Kidney epithelial cell (primary cell): ENCODE measurements around the gene PURA. TPM values are rescaled to one million over a fixed set of nuclear protein-coding genes. Genes with fewer than 3 reads are reported as not detected.

Experiments
- DNase-seq: peaks from one replicate; pipeline ENCODE4 v3.0.0-alpha.2; 2010; ENCODE audit warnings: low read depth
- H3K27me3 ChIP-seq: 2 replicates; pipeline ENCODE4 v1.6.0; 2011; ENCODE audit warnings: low read length; ENCODE audit not compliant: control insufficient read depth, insufficient read depth
- H3K36me3 ChIP-seq: 2 replicates; pipeline ENCODE4 v1.5.1; 2011; ENCODE audit warnings: low read length; ENCODE audit not compliant: control insufficient read depth, insufficient read depth
- H3K4me3 ChIP-seq: 2 replicates; pipeline ENCODE4 v1.5.1; 2011; ENCODE audit warnings: low read depth, mild to moderate bottlenecking, control low read depth, low read length
- CTCF ChIP-seq: IDR thresholded peaks from 2 replicates; pipeline ENCODE4 v1.5.1; 2011; ENCODE audit warnings: mild to moderate bottlenecking, moderate library complexity, low read length, control low read depth, inconsistent platforms; ENCODE audit not compliant: insufficient read depth, poor library complexity, severe bottlenecking
- total RNA-seq: library from RNA; depleted of rRNA; stranded (reverse); fragments of >200 nt; gene quantifications from 2 replicates; pipeline ENCODE4 v1.2.3, GENCODE V29; 2015

The PURA gene
- total RNA-seq, 1 donor from 2014 or later = 7.1 TPM

GRCh38 chr5:140162781-140163180 is 48.9 kb downstream of the PURA start:
- Histone ChIP-seq H3K4me3 (no peak overlapping the region), H3K36me3 (no peaks in the 10 kb centered on the region), H3K27me3 (peaks cover 2% of the 10 kb centered on the region)
- TF ChIP-seq CTCF = no peak
- no peak for DNase-seq

DNA sequence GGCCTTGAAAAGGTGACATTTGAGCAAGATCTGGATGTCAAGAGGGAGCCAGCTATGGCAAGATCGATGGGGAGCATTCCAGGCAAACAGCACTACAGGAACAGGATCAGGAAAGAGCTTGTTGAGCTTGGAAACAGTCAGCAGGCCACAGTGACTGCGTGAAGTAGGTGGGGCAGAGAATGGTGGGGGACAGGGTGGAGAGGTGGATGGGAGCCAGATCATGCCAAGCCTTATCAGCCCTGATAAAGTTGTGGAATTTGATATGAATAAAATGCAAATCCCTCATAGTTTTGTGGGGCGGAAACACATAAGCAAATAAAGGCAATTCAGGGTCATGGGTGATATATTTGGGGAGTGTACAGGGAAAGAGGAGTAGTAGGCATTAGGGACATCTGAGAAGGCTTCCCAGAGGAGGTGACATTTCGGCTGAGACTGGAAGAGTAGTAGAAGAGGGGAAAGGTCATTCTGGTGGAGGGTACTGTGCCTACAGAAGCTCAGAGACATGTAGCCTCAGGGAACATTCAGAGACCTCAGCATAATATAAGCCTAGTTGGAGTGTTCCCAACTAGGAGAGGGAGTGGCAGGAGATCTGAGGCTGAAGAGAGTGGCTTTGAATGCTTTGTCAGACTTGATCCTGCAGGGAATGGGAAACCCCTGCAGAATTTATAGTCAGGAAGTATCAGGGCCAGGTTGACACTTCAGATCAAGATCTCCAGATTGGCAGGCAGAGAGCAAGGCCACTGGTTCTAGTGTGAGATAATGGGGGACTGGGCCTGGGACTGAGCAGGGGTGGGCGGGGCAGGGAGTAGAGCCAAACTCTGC is 51.4 kb downstream of the PURA start:
- Histone ChIP-seq H3K27me3 (peaks cover 2% of the 10 kb centered on the region), H3K4me3 (no peak overlapping the region), H3K36me3 (no peaks in the 10 kb centered on the region)
- no peak for TF ChIP-seq CTCF
- no peak for DNase-seq

GRCh38 chr5:140165923-140166270 is 52.0 kb downstream of the PURA start:
- no peak for DNase-seq
- H3K4me3 ChIP-seq = no peak overlapping the region
- TF ChIP-seq CTCF = no peak
- peaks cover 2% of the 10 kb centered on the region for H3K27me3 ChIP-seq
- H3K36me3 ChIP-seq = no peaks in the 10 kb centered on the region

DNA sequence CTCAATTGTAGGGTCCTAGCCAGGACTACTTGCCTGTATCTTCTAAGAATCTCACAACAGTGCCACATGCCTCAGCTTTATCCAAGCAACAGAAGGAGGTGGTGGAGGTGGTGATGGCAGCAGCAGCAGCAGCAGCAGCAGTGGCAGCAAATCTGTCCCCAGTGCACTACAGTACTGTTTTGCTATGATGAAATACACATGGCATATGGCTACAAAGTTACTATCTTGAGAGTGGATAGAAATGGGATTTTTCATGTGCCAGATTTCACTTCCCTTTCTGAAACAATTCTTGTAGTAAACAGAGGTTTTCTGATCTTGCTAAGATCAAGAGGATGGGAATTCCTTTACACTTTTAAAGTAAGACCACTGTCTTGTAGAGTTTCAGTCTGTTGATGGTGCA is 53.0 kb downstream of the PURA start:
- peaks cover 2% of the 10 kb centered on the region for H3K27me3 ChIP-seq
- no peak for DNase-seq
- TF ChIP-seq CTCF = no peak
- H3K4me3 ChIP-seq = no peak overlapping the region
- H3K36me3 ChIP-seq = no peaks in the 10 kb centered on the region

GRCh38 chr5:140168371-140168770 is 54.5 kb downstream of the PURA start:
- Histone ChIP-seq H3K27me3 (no peaks in the 10 kb centered on the region), H3K4me3 (no peak overlapping the region), H3K36me3 (no peaks in the 10 kb centered on the region)
- DNase-seq = no peak
- TF ChIP-seq CTCF = no peak

DNA sequence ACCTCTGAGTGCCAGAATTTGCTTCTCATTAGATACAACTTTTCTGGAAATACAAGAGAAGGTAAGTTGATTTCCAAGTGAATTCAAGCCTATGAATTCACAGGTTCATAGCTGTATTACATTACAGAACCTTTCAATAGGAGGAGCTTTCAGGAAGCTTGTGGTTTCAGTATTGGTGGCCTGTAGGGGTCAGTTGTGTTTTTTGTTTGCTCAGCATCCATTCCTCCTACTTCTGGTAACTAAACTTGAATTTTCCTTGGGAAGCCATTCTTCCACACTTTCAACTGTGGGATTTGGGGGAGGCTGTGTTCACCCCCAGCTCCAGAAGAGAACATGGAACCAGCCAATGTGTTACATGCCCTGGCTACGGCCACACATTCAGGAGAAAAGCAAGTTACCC is 55.5 kb downstream of the PURA start:
- Histone ChIP-seq H3K4me3 (no peak overlapping the region), H3K27me3 (no peaks in the 10 kb centered on the region), H3K36me3 (no peaks in the 10 kb centered on the region)
- no peak for DNase-seq
- peak; percentile 14 for TF ChIP-seq CTCF
